ENCODE data around the gene CDK5RAP3. TPM values are rescaled to one million over a fixed set of nuclear protein-coding genes. Genes with fewer than 3 reads are reported as not detected.

CDK5RAP3 gene
- total and polyA plus RNA-seq, 3 experiments from 2014 or later = 81.3 to 184 (median 178) TPM

DNA sequence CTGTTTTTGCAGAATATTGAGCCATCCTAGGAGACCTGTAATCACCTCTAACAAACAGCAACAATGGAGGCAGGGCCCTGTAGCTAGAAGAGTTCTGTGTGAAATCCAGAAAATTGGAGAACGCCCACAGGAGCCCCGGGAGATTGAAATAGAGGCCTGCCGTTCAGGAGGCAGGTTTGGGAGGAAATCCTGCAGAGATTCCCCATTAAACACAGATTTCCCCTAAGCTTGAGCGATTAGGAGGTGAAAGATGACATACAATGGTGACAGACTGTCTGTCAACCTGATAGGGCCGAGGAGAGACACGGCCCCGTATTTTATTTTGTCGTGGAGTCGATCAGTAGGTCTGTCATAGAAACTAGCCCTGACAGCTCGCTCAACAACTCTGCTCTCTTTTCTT lies 18.2 kb downstream of the CDK5RAP3 start:
- peak in 1 of 5 donors; percentile 24 for DNase-seq
- CTCF ChIA-PET = no interaction called here
- Histone ChIP-seq H3K36me3 (ENCODE audit: insufficient read depth, low read length) (no peaks in the 10 kb centered on the region), H3K4me1 (ENCODE audit: insufficient read depth, low read length) (no peaks in the 10 kb centered on the region), H3K27ac (ENCODE audit: low read depth, low read length) (no peak overlapping the region), H3K4me3 (ENCODE audit: low read length) (no peak overlapping the region), H3K9me3 (ENCODE audit: low read length) (no peaks in the 10 kb centered on the region), H3K27me3 (ENCODE audit: insufficient read depth, low read length, poor library complexity, severe bottlenecking) (no peaks in the 10 kb centered on the region)
- Mint-ChIP-seq H3K4me1 (peaks cover 2 to 13% (median 10%) of the 10 kb centered on the region in 3 donors), H3K36me3 (peaks cover 0 to 3% (median 0%) of the 10 kb centered on the region in 3 donors), H3K27me3 (peaks cover 2 to 5% of the 10 kb centered on the region in 2 donors), H3K9me3 (no peaks in the 10 kb centered on the region), H3K4me3 (no peak overlapping the region), H3K27ac (no peak overlapping the region)
- POLR2A ChIA-PET = no interaction called here

GRCh38 chr17:47989700-47990099 lies 18.8 kb downstream of the CDK5RAP3 start:
- H3K9me3 ChIP-seq (ENCODE audit: low read length) = no peaks in the 10 kb centered on the region
- peaks cover 0 to 3% (median 0%) of the 10 kb centered on the region in 3 donors for H3K36me3 Mint-ChIP-seq
- CTCF ChIA-PET = no interaction called here
- no peaks in the 10 kb centered on the region for H3K4me1 ChIP-seq (ENCODE audit: insufficient read depth, low read length)
- no peak overlapping the region for H3K27ac ChIP-seq (ENCODE audit: low read depth, low read length)
- POLR2A ChIA-PET = no interaction called here
- peaks cover 6 to 8% of the 10 kb centered on the region in 2 donors for H3K27me3 Mint-ChIP-seq
- no peak overlapping the region for H3K27ac Mint-ChIP-seq
- H3K4me3 ChIP-seq (ENCODE audit: low read length) = no peak overlapping the region
- no peak overlapping the region for H3K4me3 Mint-ChIP-seq
- peaks cover 2 to 13% (median 10%) of the 10 kb centered on the region in 3 donors for H3K4me1 Mint-ChIP-seq
- DNase-seq = no peak
- no peaks in the 10 kb centered on the region for H3K9me3 Mint-ChIP-seq
- no peaks in the 10 kb centered on the region for H3K36me3 ChIP-seq (ENCODE audit: insufficient read depth, low read length)
- no peaks in the 10 kb centered on the region for H3K27me3 ChIP-seq (ENCODE audit: insufficient read depth, low read length, poor library complexity, severe bottlenecking)

DNA sequence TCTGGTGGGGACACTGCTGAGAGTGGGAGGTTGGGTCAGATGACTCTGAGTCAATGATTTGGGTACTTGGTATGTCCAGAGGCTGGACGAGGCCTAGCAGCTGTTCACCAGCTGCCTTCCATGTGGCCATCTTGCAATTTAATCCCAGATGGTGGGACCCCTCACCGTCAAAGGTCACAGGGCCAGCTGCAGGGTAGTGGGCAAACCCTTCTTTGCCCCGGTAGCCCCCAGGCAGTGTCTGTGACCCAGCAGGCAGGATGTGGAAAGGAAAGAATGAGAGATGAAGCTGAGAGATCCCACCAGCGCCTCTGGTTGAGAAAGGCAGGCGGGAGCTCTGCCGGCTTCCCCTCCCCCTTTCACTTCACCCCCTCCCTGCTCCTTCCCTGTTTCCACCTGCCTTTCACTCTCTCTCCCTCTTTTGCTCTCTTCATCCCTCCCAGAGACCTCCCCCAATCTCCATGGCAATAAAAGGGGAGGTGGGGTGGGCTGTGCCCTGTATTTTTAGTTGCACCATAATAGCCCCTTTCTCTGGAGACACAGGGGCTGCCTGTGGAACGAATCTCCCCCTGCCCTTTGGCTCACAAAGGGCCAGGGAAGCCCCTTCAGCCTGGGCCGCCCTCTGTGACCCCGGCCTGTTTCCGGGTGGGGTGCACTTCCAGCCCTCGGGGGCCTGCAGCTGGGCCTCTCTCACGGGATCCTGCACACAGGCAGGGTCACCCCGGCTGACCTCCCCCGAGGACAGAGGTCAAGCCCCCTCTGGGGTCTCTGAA lies 20.2 kb downstream of the CDK5RAP3 start:
- no peaks in the 10 kb centered on the region for H3K9me3 Mint-ChIP-seq
- CTCF ChIA-PET = interaction anchor here (0.5 kb wide), 1 partner anchor 220 kb away, joined by 3 read pairs; no protein-coding TSS in a partner anchor
- Histone ChIP-seq H3K36me3 (ENCODE audit: insufficient read depth, low read length) (no peaks in the 10 kb centered on the region), H3K4me3 (ENCODE audit: low read length) (no peak overlapping the region), H3K4me1 (ENCODE audit: insufficient read depth, low read length) (no peaks in the 10 kb centered on the region), H3K9me3 (ENCODE audit: low read length) (no peaks in the 10 kb centered on the region), H3K27ac (ENCODE audit: low read depth, low read length) (no peak overlapping the region), H3K27me3 (ENCODE audit: insufficient read depth, low read length, poor library complexity, severe bottlenecking) (no peaks in the 10 kb centered on the region)
- H3K27ac Mint-ChIP-seq = no peak overlapping the region
- POLR2A ChIA-PET = no interaction called here
- no peaks in the 10 kb centered on the region for H3K36me3 Mint-ChIP-seq
- H3K4me1 Mint-ChIP-seq = peaks cover 2 to 13% (median 10%) of the 10 kb centered on the region in 3 donors
- no peak for DNase-seq
- no peak overlapping the region for H3K4me3 Mint-ChIP-seq
- H3K27me3 Mint-ChIP-seq = peaks cover 8 to 13% of the 10 kb centered on the region in 2 donors

DNA sequence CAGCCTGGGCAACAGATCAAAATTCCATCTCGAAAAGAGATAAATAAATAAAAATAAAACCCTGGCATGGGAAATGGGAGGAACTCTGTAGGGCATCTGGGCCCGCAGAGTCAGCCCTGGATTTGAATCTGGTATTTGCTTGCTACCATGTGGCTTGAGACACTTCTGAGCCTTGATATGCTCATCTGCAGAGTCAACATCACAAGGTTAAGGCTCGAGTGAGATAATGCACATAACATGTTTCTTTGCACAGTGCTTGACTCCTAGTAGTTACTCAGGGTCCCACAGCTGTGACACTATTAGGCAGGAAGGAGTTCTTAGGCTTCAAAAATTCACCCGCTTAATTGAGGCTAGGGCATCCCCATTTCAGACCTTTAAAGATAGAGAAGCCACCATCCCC lies 21.3 kb downstream of the CDK5RAP3 start:
- H3K36me3 Mint-ChIP-seq = no peaks in the 10 kb centered on the region
- Histone ChIP-seq H3K4me3 (ENCODE audit: low read length) (no peak overlapping the region), H3K36me3 (ENCODE audit: insufficient read depth, low read length) (no peaks in the 10 kb centered on the region), H3K27ac (ENCODE audit: low read depth, low read length) (no peak overlapping the region), H3K27me3 (ENCODE audit: insufficient read depth, low read length, poor library complexity, severe bottlenecking) (no peaks in the 10 kb centered on the region), H3K9me3 (ENCODE audit: low read length) (no peaks in the 10 kb centered on the region), H3K4me1 (ENCODE audit: insufficient read depth, low read length) (no peaks in the 10 kb centered on the region)
- DNase-seq = no peak
- peaks cover 8 to 18% of the 10 kb centered on the region in 2 donors for H3K27me3 Mint-ChIP-seq
- ChIA-PET POLR2A (no interaction called here), CTCF (interaction anchor here (1.1 kb wide), 1 partner anchor 43 kb away, joined by 3 read pairs; no protein-coding TSS in a partner anchor)
- no peaks in the 10 kb centered on the region for H3K9me3 Mint-ChIP-seq
- peaks cover 2 to 13% (median 10%) of the 10 kb centered on the region in 3 donors for H3K4me1 Mint-ChIP-seq
- H3K4me3 Mint-ChIP-seq = no peak overlapping the region
- no peak overlapping the region for H3K27ac Mint-ChIP-seq

DNA sequence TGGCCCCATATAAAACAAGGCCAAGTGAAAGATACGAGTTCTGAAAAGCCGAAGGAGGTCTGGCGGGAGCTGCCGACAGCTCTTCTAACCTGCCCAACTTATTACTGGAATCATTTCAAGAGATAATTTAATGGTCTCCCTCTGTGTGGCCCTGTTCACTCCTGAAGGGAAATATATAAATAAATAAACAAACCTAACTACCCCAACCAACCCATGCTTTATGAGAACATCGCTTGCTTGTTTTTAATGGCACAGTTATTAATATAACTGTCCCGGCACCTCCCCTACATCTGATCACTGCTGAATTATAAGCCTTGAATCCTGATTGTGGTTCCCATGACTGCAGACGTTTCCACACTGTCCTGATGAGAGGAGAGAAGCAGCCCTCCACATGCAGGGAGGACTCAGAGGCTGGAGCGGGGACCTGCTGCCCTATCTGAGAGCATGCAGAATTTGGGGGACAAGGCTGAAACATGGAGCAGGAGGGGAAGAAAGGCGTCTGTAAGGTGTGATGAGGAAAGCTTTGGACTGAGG lies 22.2 kb downstream of the CDK5RAP3 start:
- Mint-ChIP-seq H3K27me3 (peaks cover 9 to 26% of the 10 kb centered on the region in 2 donors), H3K4me1 (peaks cover 2 to 13% (median 10%) of the 10 kb centered on the region in 3 donors), H3K9me3 (no peaks in the 10 kb centered on the region), H3K4me3 (no peak overlapping the region), H3K27ac (no peak overlapping the region), H3K36me3 (no peaks in the 10 kb centered on the region)
- Histone ChIP-seq H3K36me3 (ENCODE audit: insufficient read depth, low read length) (no peaks in the 10 kb centered on the region), H3K4me3 (ENCODE audit: low read length) (no peak overlapping the region), H3K27ac (ENCODE audit: low read depth, low read length) (no peak overlapping the region), H3K4me1 (ENCODE audit: insufficient read depth, low read length) (no peaks in the 10 kb centered on the region), H3K9me3 (ENCODE audit: low read length) (no peaks in the 10 kb centered on the region), H3K27me3 (ENCODE audit: insufficient read depth, low read length, poor library complexity, severe bottlenecking) (no peaks in the 10 kb centered on the region)
- ChIA-PET CTCF (interaction anchor here (1.1 to 1.2 kb wide), 2 partner anchors 15 to 44 kb away, joined by 3 read pairs; no protein-coding TSS in a partner anchor), POLR2A (no interaction called here)
- DNase-seq = no peak

GRCh38 chr17:47993964-47994363 lies 23.1 kb downstream of the CDK5RAP3 start:
- ChIA-PET POLR2A (no interaction called here), CTCF (interaction anchor here (0.5 to 1.2 kb wide), 2 partner anchors 16 to 344 kb away, joined by 3 read pairs; no protein-coding TSS in a partner anchor)
- no peaks in the 10 kb centered on the region for H3K9me3 Mint-ChIP-seq
- no peaks in the 10 kb centered on the region for H3K4me1 ChIP-seq (ENCODE audit: insufficient read depth, low read length)
- peaks cover 10 to 26% of the 10 kb centered on the region in 2 donors for H3K27me3 Mint-ChIP-seq
- peaks cover 2 to 8% (median 7%) of the 10 kb centered on the region in 3 donors for H3K4me1 Mint-ChIP-seq
- H3K27ac ChIP-seq (ENCODE audit: low read depth, low read length) = no peak overlapping the region
- H3K36me3 Mint-ChIP-seq = no peaks in the 10 kb centered on the region
- H3K36me3 ChIP-seq (ENCODE audit: insufficient read depth, low read length) = no peaks in the 10 kb centered on the region
- H3K27ac Mint-ChIP-seq = no peak overlapping the region
- no peaks in the 10 kb centered on the region for H3K9me3 ChIP-seq (ENCODE audit: low read length)
- DNase-seq = no peak
- no peaks in the 10 kb centered on the region for H3K27me3 ChIP-seq (ENCODE audit: insufficient read depth, low read length, poor library complexity, severe bottlenecking)
- no peak overlapping the region for H3K4me3 Mint-ChIP-seq
- no peak overlapping the region for H3K4me3 ChIP-seq (ENCODE audit: low read length)

- Mint-ChIP-seq H3K4me1 (peaks cover 0 to 3% (median 3%) of the 10 kb centered on the region in 3 donors), H3K27ac (no peak overlapping the region), H3K9me3 (no peaks in the 10 kb centered on the region), H3K36me3 (no peaks in the 10 kb centered on the region), H3K4me3 (no peak overlapping the region), H3K27me3 (peaks cover 10 to 26% of the 10 kb centered on the region in 2 donors)
- ChIA-PET CTCF (no interaction called here), POLR2A (no interaction called here)
- Histone ChIP-seq H3K9me3 (ENCODE audit: low read length) (no peaks in the 10 kb centered on the region), H3K4me3 (ENCODE audit: low read length) (no peak overlapping the region), H3K27me3 (ENCODE audit: insufficient read depth, low read length, poor library complexity, severe bottlenecking) (no peaks in the 10 kb centered on the region), H3K27ac (ENCODE audit: low read depth, low read length) (no peak overlapping the region), H3K4me1 (ENCODE audit: insufficient read depth, low read length) (no peaks in the 10 kb centered on the region), H3K36me3 (ENCODE audit: insufficient read depth, low read length) (no peaks in the 10 kb centered on the region)
- DNase-seq = no peak
These were observed 23.8 kb downstream of the CDK5RAP3 start for GRCh38 chr17:47994724-47995123.

DNA sequence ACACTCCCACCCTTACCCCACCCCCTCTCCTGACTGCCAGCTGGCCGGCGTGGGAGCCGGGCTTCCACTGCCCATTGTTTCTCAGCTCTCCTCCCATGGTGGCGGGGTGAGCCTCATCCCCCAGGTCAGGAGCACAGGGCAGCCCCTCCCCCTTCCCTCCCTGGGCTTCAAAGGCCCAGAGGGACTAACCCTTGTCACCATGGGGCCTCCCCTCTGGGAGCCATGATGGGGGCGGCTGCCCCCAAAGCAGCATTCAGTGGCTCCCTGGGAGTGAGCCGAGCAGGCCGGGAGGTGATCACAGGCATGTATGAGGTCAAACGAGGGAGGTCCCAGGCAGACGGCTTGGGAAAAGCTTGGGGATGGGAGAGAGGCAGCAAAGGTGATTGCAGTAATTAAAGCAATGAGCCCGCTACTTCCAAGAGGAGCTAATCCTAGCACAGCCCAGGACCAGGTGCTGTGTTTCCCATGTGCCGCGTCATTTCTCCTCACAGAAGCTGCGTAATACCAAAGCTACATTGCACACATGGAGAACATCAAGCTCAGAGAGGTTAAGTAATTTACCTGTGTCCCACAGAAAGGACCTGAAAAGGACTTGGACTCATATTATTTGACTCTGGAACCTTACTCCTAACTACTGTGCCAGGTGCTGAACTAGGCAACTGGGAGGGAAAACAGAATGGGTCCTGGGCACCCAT lies 24.5 kb downstream of the CDK5RAP3 start:
- ChIA-PET POLR2A (no interaction called here), CTCF (no interaction called here)
- Mint-ChIP-seq H3K4me1 (no peaks in the 10 kb centered on the region), H3K36me3 (no peaks in the 10 kb centered on the region), H3K4me3 (no peak overlapping the region), H3K27ac (no peak overlapping the region), H3K27me3 (peaks cover 10 to 26% of the 10 kb centered on the region in 2 donors), H3K9me3 (no peaks in the 10 kb centered on the region)
- Histone ChIP-seq H3K4me3 (ENCODE audit: low read length) (no peak overlapping the region), H3K4me1 (ENCODE audit: insufficient read depth, low read length) (no peaks in the 10 kb centered on the region), H3K27ac (ENCODE audit: low read depth, low read length) (no peak overlapping the region), H3K27me3 (ENCODE audit: insufficient read depth, low read length, poor library complexity, severe bottlenecking) (no peaks in the 10 kb centered on the region), H3K9me3 (ENCODE audit: low read length) (no peaks in the 10 kb centered on the region), H3K36me3 (ENCODE audit: insufficient read depth, low read length) (no peaks in the 10 kb centered on the region)
- no peak for DNase-seq
